Keratinocyte (primary cell): ENCODE data around the gene S1PR3.

Experiments used
- EZH2 ChIP-seq: IDR thresholded peaks from one replicate; pipeline ENCODE4 v1.6.1; 2012; ENCODE audit warnings: inconsistent platforms, mild to moderate bottlenecking, low read length, moderate library complexity
- TF ChIP-seq, protein P1 (sequence below), 3 experiments: IDR thresholded peaks in 1 of 3; conservative IDR thresholded peaks in 1 of 3; optimal IDR thresholded peaks in 1 of 3; 2 replicates in 2 of 3; 3 replicates in 1 of 3; pipeline versions ENCODE3 to v1.5.1; 2011; ENCODE audit warnings: low read length in 3 of 3, mild to moderate bottlenecking in 3 of 3, moderate library complexity in 2 of 3, control low read depth in 1 of 3, inconsistent platforms in 1 of 3; ENCODE audit not compliant: insufficient read depth in 2 of 3; ENCODE audit errors: extremely low read depth in 1 of 3

DNA sequence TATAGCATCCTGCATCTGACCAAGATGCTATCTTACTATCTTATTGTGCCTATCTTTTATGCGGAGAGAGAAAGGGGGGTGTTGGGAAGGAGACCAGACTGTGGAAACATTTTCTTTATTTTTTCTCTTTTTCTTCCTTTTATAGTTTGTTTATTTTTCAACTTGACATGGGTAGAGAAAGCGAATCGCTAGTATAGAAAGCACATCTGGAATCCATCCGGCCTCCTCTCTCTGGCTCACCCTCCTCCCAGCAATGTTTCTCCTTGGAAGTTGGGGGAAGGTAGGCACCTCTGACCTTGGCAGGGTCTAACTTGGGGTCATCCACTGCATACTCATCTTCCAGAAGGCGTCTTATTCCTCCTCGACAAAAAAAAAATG lies 3.9 kb downstream of the S1PR3 start:
- TF ChIP-seq, protein P1, sequence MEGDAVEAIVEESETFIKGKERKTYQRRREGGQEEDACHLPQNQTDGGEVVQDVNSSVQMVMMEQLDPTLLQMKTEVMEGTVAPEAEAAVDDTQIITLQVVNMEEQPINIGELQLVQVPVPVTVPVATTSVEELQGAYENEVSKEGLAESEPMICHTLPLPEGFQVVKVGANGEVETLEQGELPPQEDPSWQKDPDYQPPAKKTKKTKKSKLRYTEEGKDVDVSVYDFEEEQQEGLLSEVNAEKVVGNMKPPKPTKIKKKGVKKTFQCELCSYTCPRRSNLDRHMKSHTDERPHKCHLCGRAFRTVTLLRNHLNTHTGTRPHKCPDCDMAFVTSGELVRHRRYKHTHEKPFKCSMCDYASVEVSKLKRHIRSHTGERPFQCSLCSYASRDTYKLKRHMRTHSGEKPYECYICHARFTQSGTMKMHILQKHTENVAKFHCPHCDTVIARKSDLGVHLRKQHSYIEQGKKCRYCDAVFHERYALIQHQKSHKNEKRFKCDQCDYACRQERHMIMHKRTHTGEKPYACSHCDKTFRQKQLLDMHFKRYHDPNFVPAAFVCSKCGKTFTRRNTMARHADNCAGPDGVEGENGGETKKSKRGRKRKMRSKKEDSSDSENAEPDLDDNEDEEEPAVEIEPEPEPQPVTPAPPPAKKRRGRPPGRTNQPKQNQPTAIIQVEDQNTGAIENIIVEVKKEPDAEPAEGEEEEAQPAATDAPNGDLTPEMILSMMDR (optimal IDR thresholded peaks at IDR 0.05 in 1 of 3, IDR thresholded peaks at IDR 0.05 in 1 of 3, conservative IDR thresholded peaks at IDR 0.05 in 1 of 3; ENCODE audit: extremely low read depth in 1 of 3, insufficient read depth in 2 of 3, low read length in 3 of 3): no peak
- TF ChIP-seq EZH2: no peak
